ENCODE measurements around the gene BEND7.

BEND7 gene

GRCh38 chr10:13414137-13414536, 114.7 kb downstream of the BEND7 start:
- no peak overlapping the region for H3K27ac ChIP-seq (replicated peaks; ENCODE audit: low read length)
- no CpG with 5 or more reads among the region's 1 CpG for WGBS, 2 donors (ENCODE audit: extremely low coverage in 2 of 2, insufficient read length in 2 of 2, insufficient replicate concordance in 1 of 2)
- no peak overlapping the region for H3K14ac ChIP-seq (ENCODE audit: low read length)
- H4K8ac ChIP-seq (ENCODE audit: low read depth, low read length): no peak overlapping the region
- no peak overlapping the region for H2BK12ac ChIP-seq (ENCODE audit: low read length)
- no peaks in the 10 kb centered on the region for H3K79me1 ChIP-seq (ENCODE audit: low read depth, low read length)
- H2BK15ac ChIP-seq (ENCODE audit: low read length): no peak overlapping the region
- no peak overlapping the region for H2AFZ ChIP-seq (ENCODE audit: low read length)
- H2BK5ac ChIP-seq (ENCODE audit: low read length): no peak overlapping the region
- H2AK5ac ChIP-seq (ENCODE audit: low read depth, low read length): no peak overlapping the region
- H3K9ac ChIP-seq (ENCODE audit: low read depth, low read length, poor library complexity): no peak overlapping the region
- H4K91ac ChIP-seq (ENCODE audit: low read depth, low read length, poor library complexity): no peak overlapping the region
- no peak overlapping the region for H3K4me3 ChIP-seq (ENCODE audit: low read length in 2 of 2)
- H3K9me3 ChIP-seq (replicated peaks in 1 of 2; ENCODE audit: control insufficient read depth in 2 of 2, insufficient read depth in 1 of 2, low read depth in 1 of 2, low read length in 2 of 2): peaks cover 0 to 4% of the 10 kb centered on the region in 2 donors
- no peaks in the 10 kb centered on the region for H3K4me1 ChIP-seq (ENCODE audit: control insufficient read depth in 2 of 2, insufficient read depth in 1 of 2, low read depth in 1 of 2, low read length in 2 of 2)
- no peak overlapping the region for H3K4ac ChIP-seq (ENCODE audit: low read length)
- H3K23ac ChIP-seq (ENCODE audit: low read depth, low read length, poor library complexity): no peak overlapping the region
- H3K4me2 ChIP-seq (ENCODE audit: insufficient read depth, low read length, poor library complexity, severe bottlenecking): no peak overlapping the region
- H3K18ac ChIP-seq (ENCODE audit: low read length): no peak overlapping the region
- H3K36me3 ChIP-seq (replicated peaks in 1 of 2; ENCODE audit: control insufficient read depth in 2 of 2, insufficient read depth in 2 of 2, low read length in 2 of 2): no peaks in the 10 kb centered on the region
- peaks cover 0 to 4% (median 0%) of the 10 kb centered on the region in 3 experiments for H3K27me3 ChIP-seq (ENCODE audit: control insufficient read depth in 3 of 3, insufficient read depth in 3 of 3, low read depth in 1 of 3, low read length in 3 of 3)
- DNase-seq (ENCODE audit: low spot score): no peak
- H2BK120ac ChIP-seq (ENCODE audit: low read depth, low read length): no peak overlapping the region

GRCh38 chr10:13412894-13413293, 115.9 kb downstream of the BEND7 start:
- Histone ChIP-seq H2BK15ac (ENCODE audit: low read length) (no peak overlapping the region), H4K8ac (ENCODE audit: low read depth, low read length) (no peak overlapping the region), H3K27ac (replicated peaks; ENCODE audit: low read length) (no peak overlapping the region), H3K4ac (ENCODE audit: low read length) (no peak overlapping the region), H3K79me1 (ENCODE audit: low read depth, low read length) (no peaks in the 10 kb centered on the region), H3K4me3 (ENCODE audit: low read length in 2 of 2) (no peak overlapping the region), H2BK12ac (ENCODE audit: low read length) (no peak overlapping the region), H2AK5ac (ENCODE audit: low read depth, low read length) (no peak overlapping the region), H3K4me1 (ENCODE audit: control insufficient read depth in 2 of 2, insufficient read depth in 1 of 2, low read depth in 1 of 2, low read length in 2 of 2) (no peaks in the 10 kb centered on the region), H3K9ac (ENCODE audit: low read depth, low read length, poor library complexity) (no peak overlapping the region), H4K91ac (ENCODE audit: low read depth, low read length, poor library complexity) (no peak overlapping the region), H3K4me2 (ENCODE audit: insufficient read depth, low read length, poor library complexity, severe bottlenecking) (no peak overlapping the region), H3K9me3 (replicated peaks in 1 of 2; ENCODE audit: control insufficient read depth in 2 of 2, insufficient read depth in 1 of 2, low read depth in 1 of 2, low read length in 2 of 2) (peaks cover 0 to 4% of the 10 kb centered on the region in 2 donors), H2BK120ac (ENCODE audit: low read depth, low read length) (no peak overlapping the region), H3K14ac (ENCODE audit: low read length) (no peak overlapping the region), H2AFZ (ENCODE audit: low read length) (no peak overlapping the region), H3K23ac (ENCODE audit: low read depth, low read length, poor library complexity) (no peak overlapping the region), H3K18ac (ENCODE audit: low read length) (no peak overlapping the region), H3K36me3 (replicated peaks in 1 of 2; ENCODE audit: control insufficient read depth in 2 of 2, insufficient read depth in 2 of 2, low read length in 2 of 2) (no peaks in the 10 kb centered on the region), H3K27me3 (ENCODE audit: control insufficient read depth in 3 of 3, insufficient read depth in 3 of 3, low read depth in 1 of 3, low read length in 3 of 3) (peaks cover 0 to 3% (median 0%) of the 10 kb centered on the region in 3 experiments), H2BK5ac (ENCODE audit: low read length) (no peak overlapping the region)
- no CpG with 5 or more reads among the region's 3 CpGs for WGBS, 2 donors (ENCODE audit: extremely low coverage in 2 of 2, insufficient read length in 2 of 2, insufficient replicate concordance in 1 of 2)
- DNase-seq (ENCODE audit: low spot score): no peak

- Histone ChIP-seq H3K4me2 (ENCODE audit: insufficient read depth, low read length, poor library complexity, severe bottlenecking) (no peak overlapping the region), H3K36me3 (replicated peaks in 1 of 2; ENCODE audit: control insufficient read depth in 2 of 2, insufficient read depth in 2 of 2, low read length in 2 of 2) (no peaks in the 10 kb centered on the region), H4K91ac (ENCODE audit: low read depth, low read length, poor library complexity) (no peak overlapping the region), H2AFZ (ENCODE audit: low read length) (no peak overlapping the region), H4K8ac (ENCODE audit: low read depth, low read length) (no peak overlapping the region), H2BK120ac (ENCODE audit: low read depth, low read length) (no peak overlapping the region), H3K4me3 (ENCODE audit: low read length in 2 of 2) (no peak overlapping the region), H3K4ac (ENCODE audit: low read length) (no peak overlapping the region), H3K27ac (replicated peaks; ENCODE audit: low read length) (no peak overlapping the region), H2BK5ac (ENCODE audit: low read length) (no peak overlapping the region), H2AK5ac (ENCODE audit: low read depth, low read length) (no peak overlapping the region), H3K14ac (ENCODE audit: low read length) (no peak overlapping the region), H3K27me3 (ENCODE audit: control insufficient read depth in 3 of 3, insufficient read depth in 3 of 3, low read depth in 1 of 3, low read length in 3 of 3) (peaks cover 0 to 11% (median 0%) of the 10 kb centered on the region in 3 experiments), H3K79me1 (ENCODE audit: low read depth, low read length) (no peaks in the 10 kb centered on the region), H2BK15ac (ENCODE audit: low read length) (no peak overlapping the region), H3K4me1 (ENCODE audit: control insufficient read depth in 2 of 2, insufficient read depth in 1 of 2, low read depth in 1 of 2, low read length in 2 of 2) (no peaks in the 10 kb centered on the region), H3K9ac (ENCODE audit: low read depth, low read length, poor library complexity) (no peak overlapping the region), H3K23ac (ENCODE audit: low read depth, low read length, poor library complexity) (no peak overlapping the region), H2BK12ac (ENCODE audit: low read length) (no peak overlapping the region), H3K9me3 (replicated peaks in 1 of 2; ENCODE audit: control insufficient read depth in 2 of 2, insufficient read depth in 1 of 2, low read depth in 1 of 2, low read length in 2 of 2) (no peaks in the 10 kb centered on the region), H3K18ac (ENCODE audit: low read length) (no peak overlapping the region)
- no CpG with 5 or more reads among the region's 5 CpGs for WGBS, 2 donors (ENCODE audit: extremely low coverage in 2 of 2, insufficient read length in 2 of 2, insufficient replicate concordance in 1 of 2)
- DNase-seq (ENCODE audit: low spot score): no peak
These were observed 124.0 kb downstream of the BEND7 start for GRCh38 chr10:13404791-13405190.

GRCh38 chr10:13404305-13404759, 124.5 kb downstream of the BEND7 start:
- no peaks in the 10 kb centered on the region for H3K36me3 ChIP-seq (replicated peaks in 1 of 2; ENCODE audit: control insufficient read depth in 2 of 2, insufficient read depth in 2 of 2, low read length in 2 of 2)
- no peak overlapping the region for H3K4me3 ChIP-seq (ENCODE audit: low read length in 2 of 2)
- H2AK5ac ChIP-seq (ENCODE audit: low read depth, low read length): no peak overlapping the region
- H2BK5ac ChIP-seq (ENCODE audit: low read length): no peak overlapping the region
- no peak overlapping the region for H2BK15ac ChIP-seq (ENCODE audit: low read length)
- H3K27me3 ChIP-seq (ENCODE audit: control insufficient read depth in 3 of 3, insufficient read depth in 3 of 3, low read depth in 1 of 3, low read length in 3 of 3): peaks cover 0 to 11% (median 0%) of the 10 kb centered on the region in 3 experiments
- H2BK12ac ChIP-seq (ENCODE audit: low read length): no peak overlapping the region
- H3K18ac ChIP-seq (ENCODE audit: low read length): no peak overlapping the region
- no CpG with 5 or more reads among the region's 3 CpGs for WGBS, 2 donors (ENCODE audit: extremely low coverage in 2 of 2, insufficient read length in 2 of 2, insufficient replicate concordance in 1 of 2)
- H3K9me3 ChIP-seq (replicated peaks in 1 of 2; ENCODE audit: control insufficient read depth in 2 of 2, insufficient read depth in 1 of 2, low read depth in 1 of 2, low read length in 2 of 2): no peaks in the 10 kb centered on the region
- H3K4me2 ChIP-seq (ENCODE audit: insufficient read depth, low read length, poor library complexity, severe bottlenecking): no peak overlapping the region
- no peaks in the 10 kb centered on the region for H3K79me1 ChIP-seq (ENCODE audit: low read depth, low read length)
- H2BK120ac ChIP-seq (ENCODE audit: low read depth, low read length): no peak overlapping the region
- no peak overlapping the region for H3K4ac ChIP-seq (ENCODE audit: low read length)
- no peak overlapping the region for H4K91ac ChIP-seq (ENCODE audit: low read depth, low read length, poor library complexity)
- no peak overlapping the region for H3K9ac ChIP-seq (ENCODE audit: low read depth, low read length, poor library complexity)
- H4K8ac ChIP-seq (ENCODE audit: low read depth, low read length): no peak overlapping the region
- H3K23ac ChIP-seq (ENCODE audit: low read depth, low read length, poor library complexity): no peak overlapping the region
- H3K4me1 ChIP-seq (ENCODE audit: control insufficient read depth in 2 of 2, insufficient read depth in 1 of 2, low read depth in 1 of 2, low read length in 2 of 2): no peaks in the 10 kb centered on the region
- no peak overlapping the region for H3K27ac ChIP-seq (replicated peaks; ENCODE audit: low read length)
- no peak for DNase-seq (ENCODE audit: low spot score)
- no peak overlapping the region for H3K14ac ChIP-seq (ENCODE audit: low read length)
- H2AFZ ChIP-seq (ENCODE audit: low read length): no peak overlapping the region
